Activated T-cell treated with anti-CD3 and anti-CD28 coated beads, Interleukin-2, amount 50 U/mL, for 1 hour (primary cell): Measurements from ENCODE around the gene PLXNB1.
A peak's percentile ranks its signal among the peaks of the same experiment; 100 is the strongest.

Experiments
- DNase-seq: peaks from one replicate; pipeline ENCODE4 v3.0.0-alpha.2; 2020

The PLXNB1 gene

GRCh38 chr3:48432411-48433371, 2.8 kb upstream of the PLXNB1 start:
- no peak for DNase-seq

GRCh38 chr3:48431224-48432029, 1.5 kb upstream of the PLXNB1 start:
- DNase-seq: no peak

GRCh38 chr3:48430708-48431101, 819 bp upstream of the PLXNB1 start:
- DNase-seq: no peak

GRCh38 chr3:48429317-48429959, 448 bp downstream of the PLXNB1 start:
- peak; percentile 78 for DNase-seq

GRCh38 chr3:48428572-48429316, 1.1 kb downstream of the PLXNB1 start:
- no peak for DNase-seq

GRCh38 chr3:48428088-48428571, 1.8 kb downstream of the PLXNB1 start:
- no peak for DNase-seq

GRCh38 chr3:48427630-48427962, 2.3 kb downstream of the PLXNB1 start:
- DNase-seq: no peak

GRCh38 chr3:48426944-48427629, 2.8 kb downstream of the PLXNB1 start:
- no peak for DNase-seq

GRCh38 chr3:48426401-48426909, 3.4 kb downstream of the PLXNB1 start:
- no peak for DNase-seq

- DNase-seq: no peak
Observed at GRCh38 chr3:48425281-48425812, 4.5 kb downstream of the PLXNB1 start.

GRCh38 chr3:48423883-48424695, 5.8 kb downstream of the PLXNB1 start:
- DNase-seq: no peak

GRCh38 chr3:48423241-48423882, 6.5 kb downstream of the PLXNB1 start:
- no peak for DNase-seq

- no peak for DNase-seq
Observed at GRCh38 chr3:48422681-48423080, 7.2 kb downstream of the PLXNB1 start.

GRCh38 chr3:48422272-48422671, 7.6 kb downstream of the PLXNB1 start:
- DNase-seq: no peak

- DNase-seq: no peak
Observed at GRCh38 chr3:48420561-48420960, 9.3 kb downstream of the PLXNB1 start.

- no peak for DNase-seq
Observed at GRCh38 chr3:48419597-48419996, 10.3 kb downstream of the PLXNB1 start.

GRCh38 chr3:48419149-48419548, 10.7 kb downstream of the PLXNB1 start:
- no peak for DNase-seq

GRCh38 chr3:48418651-48419050, 11.2 kb downstream of the PLXNB1 start:
- DNase-seq: no peak

- no peak for DNase-seq
Observed at GRCh38 chr3:48418140-48418539, 11.7 kb downstream of the PLXNB1 start.

GRCh38 chr3:48417529-48418108, 12.3 kb downstream of the PLXNB1 start:
- DNase-seq: no peak
